OCI-M2 (cell line): ENCODE results near the gene SPACA6.
"Not testable (repeated sequence)": the region's sequence is repeated elsewhere in the genome, so short reads cannot be mapped to it uniquely, and the experiment has no call there.

Source experiments
- DNase-seq: peaks from one replicate; lab custom pipeline; 2025; ENCODE audit not compliant: unreplicated experiment; lab: John Stamatoyannopoulos, UW

Gene SPACA6

DNA sequence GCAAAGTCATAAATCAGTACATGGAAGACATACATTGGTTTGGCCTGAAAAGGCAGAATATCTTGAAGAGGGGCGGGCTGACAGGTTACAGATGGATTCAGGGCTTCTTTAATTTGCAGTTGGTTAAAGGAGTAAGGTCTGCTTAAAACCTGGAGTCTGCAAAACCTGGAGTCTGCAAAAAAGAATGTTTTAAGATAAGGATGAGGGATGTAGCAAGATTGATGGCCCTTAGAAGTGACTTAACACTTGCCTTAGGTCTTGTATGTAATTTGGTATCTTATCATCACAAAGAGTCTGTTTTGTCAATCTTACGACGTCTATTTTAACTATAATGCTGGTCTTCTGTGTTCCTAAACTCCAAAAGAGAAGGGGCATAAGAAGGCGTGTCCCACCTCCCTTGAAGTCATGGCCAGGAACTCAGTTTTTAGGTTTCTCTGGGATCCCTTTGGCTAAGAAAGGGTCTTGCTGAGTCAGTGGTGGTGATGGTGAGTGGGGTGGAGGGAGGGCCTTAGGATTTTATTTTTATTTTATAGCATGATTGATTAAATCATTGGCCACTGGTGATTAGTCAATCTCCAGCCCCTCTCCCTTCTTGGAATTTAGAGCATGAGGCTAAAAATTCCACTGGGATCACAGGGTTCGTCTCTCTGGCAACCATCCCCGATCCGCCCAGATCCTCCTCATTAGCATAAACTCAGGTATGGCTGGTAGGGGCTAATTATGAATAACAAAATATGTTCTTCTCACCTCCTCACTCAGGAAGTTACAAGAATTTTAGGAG, 40.8 kb downstream of the SPACA6 start:
- no peak for DNase-seq

DNA sequence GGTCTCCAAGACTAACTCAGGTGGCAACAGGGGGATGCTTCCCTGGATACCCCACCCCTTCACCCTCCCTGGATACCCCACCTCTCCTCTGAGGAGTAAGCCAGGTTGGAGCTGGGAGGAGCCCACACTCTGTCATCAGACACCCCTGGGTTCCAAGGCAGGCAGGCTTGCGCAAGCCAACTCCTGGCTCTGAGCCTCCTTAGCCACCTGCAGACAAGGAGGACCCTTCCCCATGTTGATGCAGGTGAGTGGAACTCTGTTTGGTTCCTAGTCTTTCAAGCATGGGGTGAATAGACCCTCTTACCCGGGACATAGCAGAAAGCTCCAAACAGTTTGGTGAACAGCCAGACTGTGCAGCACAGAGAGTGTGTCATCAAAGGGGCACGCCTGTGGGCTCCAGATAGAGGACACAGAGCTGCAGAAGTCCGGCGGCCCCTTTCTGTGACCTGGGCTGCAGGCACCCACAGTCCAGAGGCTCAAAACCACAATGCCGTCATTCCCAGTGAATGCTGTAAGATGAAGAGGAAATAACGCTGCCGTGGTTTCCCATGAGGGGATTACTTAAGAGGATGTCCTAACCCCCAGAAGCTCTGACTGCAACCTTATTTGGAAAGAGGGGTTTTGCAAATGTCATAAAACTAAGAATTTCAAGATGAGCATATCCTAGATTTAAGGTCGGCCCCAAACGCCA, 42.8 kb downstream of the SPACA6 start:
- DNase-seq, result no peak

DNA sequence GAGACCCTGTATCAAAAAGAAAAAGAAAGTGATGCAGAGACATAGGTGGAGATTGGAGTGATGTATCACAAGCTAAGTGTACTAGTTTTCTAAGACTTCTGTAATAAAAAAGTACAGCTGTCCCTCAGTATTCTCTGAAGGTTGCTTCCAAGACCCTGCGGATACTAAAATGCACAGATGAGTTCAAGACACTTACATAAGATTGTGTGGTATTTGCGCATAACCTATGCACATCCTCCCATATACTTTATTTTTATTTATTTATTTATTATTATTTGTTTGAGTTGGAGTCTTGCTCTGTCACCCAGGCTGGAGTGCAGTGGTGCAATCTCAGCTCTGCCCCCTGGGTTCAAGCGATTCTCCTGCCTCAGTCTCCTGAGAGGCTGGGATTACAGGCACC, 44.3 kb downstream of the SPACA6 start:
- DNase-seq, result no peak

DNA sequence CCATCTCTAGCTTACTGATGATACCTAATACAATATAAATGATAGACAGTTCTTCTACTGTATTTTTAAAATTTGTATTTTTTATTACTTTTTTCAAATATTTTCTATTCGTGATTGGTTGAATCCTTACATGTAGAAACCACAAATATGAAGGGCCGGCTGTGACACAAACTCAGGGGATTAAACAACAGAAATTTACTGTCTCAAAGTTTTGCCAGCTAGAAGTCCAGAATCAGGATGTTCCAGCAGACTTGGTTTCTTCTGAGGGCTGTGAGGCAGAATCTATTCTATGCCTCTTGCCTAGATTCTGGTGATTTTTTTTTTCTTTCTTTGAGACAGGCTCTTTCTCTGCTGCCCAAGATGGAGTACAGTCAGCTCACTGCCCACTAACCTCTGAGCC, 44.8 kb downstream of the SPACA6 start:
- no peak for DNase-seq

DNA sequence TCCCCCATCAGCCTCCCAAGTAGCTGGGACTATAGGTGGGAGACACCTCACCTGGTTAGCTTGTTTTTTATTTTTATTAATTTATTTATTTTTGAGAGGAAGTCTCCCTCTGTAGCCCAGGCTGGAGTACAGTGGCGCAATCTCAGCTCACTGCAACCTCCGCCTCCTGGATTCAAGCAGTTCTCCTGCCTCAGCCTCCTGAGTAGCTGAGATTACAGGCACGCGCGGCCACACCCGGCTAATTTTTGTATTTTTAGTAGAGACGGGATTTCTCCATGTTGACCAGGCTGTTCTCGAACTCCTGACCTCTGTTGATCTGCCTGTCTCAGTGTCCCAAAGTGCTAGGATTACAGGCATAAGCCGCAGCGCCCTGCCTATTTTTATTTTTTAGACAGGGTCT, 45.4 kb downstream of the SPACA6 start:
- not testable (repeated sequence) for DNase-seq

DNA sequence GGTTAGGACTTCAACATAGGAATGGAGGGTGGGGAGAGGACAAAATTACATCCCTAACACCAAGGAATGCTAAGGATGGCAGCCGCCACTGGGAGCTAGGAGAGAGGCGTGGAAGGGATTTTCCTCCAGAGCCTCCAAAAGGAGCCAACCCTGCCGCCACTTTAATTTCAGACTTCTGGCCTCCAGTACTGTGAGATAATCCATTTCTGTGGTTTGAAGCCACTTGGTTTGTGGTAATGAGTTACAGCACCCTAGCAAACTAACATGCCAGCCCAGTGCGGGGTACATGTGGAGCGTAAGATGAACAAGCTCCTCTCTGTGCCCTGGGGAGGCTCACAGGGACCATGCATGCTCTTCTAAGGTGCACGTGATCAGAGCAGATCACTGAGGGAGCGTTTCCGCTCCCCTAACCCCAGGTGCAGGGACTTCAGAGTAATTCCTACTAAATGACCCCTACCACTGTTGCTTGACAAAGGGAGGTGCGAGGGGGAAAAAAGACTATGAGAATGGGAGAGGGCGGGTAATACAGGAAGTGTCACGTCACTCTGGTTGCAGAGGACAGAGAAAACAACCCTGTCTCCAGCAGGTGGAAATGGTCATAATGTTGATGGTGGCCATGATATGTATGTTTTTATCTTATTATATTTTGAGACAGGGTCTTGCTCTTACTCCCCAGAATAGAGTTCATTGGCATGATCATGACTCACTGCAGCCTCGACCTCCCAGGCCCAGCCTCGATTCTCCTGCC, 46.5 kb downstream of the SPACA6 start:
- DNase-seq, result no peak

DNA sequence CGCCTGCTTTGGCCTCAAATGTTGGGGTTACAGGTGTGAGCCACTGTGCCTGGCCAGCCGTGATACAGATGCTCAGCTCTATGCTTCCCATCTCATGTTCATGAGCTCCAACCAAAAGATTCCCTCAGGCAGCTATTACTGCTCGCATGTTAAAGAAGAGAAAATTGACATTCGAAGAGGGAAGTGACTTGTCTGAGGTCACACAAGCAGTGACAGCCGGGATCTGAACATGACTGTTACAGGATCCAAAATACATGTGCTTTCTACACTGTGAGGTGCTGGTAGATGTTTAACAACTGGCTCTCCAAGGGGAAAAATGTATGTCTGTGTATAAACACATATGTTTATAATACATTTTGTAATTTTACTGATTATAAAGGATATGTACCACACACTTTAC, 47.2 kb downstream of the SPACA6 start:
- DNase-seq, result no peak

DNA sequence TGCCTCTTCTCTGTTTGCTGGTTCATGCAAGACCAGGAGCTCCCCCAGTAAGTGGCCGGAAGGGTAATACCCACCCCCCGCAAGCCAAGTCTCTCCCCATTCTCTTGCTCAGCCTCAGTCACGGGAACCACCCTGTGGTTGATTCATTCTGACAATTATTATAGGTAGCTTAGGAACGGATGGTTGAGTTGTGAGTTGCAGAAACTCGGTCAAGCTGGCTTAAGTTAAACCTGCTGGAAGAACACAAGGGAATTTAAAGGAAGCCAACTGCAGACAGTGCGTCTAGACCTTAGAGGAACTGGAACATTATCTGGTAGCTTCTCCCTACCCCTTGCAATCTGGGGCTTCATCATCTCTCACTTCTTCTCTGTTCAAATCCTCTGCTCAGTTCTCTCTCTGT, 49.7 kb downstream of the SPACA6 start:
- DNase-seq, result no peak

DNA sequence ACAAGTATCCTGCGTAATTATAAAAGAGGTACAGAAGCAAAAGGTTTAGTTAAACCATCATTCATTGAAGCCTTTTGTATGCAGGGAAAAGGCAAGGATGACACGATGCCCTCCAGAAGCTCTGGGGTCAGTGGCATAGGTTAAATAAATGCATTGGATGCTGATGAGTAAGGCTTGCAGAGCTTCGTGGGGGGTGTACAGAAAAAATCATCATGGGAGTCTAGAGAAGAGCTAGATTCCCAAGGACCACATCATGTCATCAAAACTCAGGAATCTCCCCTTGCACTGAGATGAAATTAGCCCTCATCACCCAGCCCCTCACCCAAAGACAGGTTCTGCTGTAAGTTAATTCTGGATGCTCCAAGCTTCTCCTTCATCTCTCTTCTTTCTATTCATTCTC, 50.3 kb downstream of the SPACA6 start:
- no peak for DNase-seq

DNA sequence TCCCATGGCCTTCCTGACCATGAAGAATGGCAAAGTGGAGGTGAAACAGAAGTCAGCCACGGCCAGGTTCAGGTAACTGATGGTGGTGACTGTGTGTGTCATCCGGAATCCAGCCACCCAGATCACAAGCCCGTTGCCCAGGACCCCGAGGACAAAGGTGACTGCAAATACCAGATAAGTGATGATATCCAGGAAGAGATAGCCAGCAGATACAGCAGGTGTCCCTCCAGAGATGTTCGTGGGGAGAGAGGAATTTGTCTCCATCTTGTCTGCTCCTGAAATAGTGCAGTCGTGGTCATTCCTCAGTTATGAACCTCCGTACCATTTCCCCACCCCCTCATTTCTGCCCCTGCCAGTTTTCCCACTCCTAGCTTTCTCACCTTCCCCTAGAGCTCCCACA, 53.6 kb downstream of the SPACA6 start:
- DNase-seq, result no peak

DNA sequence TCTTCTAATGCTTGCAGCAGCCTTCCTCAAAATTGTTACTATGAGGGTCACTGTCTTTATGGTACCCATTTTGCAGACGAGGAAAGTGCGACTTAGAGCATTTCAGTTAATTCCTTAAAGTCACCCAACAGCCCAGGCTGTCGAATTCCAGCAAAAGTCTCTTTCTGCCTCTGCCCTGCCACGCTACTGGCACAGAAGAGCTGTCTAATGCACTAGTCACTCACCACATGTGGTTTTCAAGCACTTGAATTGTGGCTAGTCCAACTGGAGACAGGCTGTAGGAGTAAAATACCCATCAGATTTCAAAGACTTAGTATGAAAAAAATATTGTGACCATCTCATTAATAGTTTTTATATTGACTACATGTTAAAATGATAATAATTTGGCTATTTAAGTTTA, 56.8 kb downstream of the SPACA6 start:
- no peak for DNase-seq

DNA sequence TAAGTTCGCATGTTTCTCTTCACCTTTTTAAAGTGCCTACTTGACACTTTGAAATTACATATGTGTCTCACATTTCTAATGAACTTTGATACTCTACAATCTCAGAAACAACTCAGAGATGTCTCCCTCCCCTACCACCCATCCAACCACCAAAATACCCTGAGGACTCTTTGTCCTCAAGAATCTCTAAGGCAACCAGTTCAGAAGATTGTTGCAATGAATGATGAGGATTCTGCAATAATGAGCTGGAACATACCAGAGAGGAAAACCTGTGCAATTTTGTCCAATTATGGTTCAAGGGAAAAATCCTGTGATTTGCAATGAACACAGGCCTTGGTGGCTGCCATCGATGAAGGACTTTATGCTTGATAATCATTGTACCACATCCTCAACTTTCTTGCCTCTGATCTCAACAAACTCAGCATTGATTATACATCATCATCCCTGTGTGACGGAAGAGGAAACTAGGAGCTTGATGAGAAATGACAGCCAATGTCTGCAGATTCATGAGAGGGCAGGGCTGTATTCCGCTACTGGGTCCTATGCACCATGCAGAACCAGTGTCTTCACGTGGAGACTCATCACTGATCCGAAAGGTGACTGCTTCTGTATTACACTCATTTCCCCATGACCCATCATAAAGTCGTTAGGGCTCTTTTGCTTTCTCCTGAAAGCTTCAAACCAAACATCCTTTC, 57.4 kb downstream of the SPACA6 start:
- DNase-seq, result no peak

DNA sequence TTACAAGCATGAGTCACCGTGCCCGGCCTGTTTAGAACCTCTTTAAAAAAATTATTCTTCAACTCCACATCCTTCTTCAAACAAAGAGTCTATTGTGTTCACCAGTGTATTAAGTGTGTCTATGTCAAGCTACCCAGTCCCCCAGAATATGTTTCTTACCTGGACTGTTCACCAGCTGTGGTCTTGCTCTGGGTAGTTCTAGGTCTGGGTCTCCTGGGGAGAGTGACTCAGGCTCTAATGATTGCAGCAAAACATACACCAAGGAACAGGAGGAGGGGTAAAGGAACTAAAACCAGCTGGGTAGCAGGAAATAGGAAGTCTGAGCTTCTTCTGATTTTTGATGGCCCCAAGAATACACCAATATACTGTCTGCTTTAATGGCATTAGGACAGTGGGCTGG, 58.5 kb downstream of the SPACA6 start, which contains the start of gene FPR1:
Gene FPR1, minus strand, starts transcription at position 224 of the 400 bp plus-strand sequence. CDS start 4,884 bp downstream, outside the sequence.
- no peak for DNase-seq

DNA sequence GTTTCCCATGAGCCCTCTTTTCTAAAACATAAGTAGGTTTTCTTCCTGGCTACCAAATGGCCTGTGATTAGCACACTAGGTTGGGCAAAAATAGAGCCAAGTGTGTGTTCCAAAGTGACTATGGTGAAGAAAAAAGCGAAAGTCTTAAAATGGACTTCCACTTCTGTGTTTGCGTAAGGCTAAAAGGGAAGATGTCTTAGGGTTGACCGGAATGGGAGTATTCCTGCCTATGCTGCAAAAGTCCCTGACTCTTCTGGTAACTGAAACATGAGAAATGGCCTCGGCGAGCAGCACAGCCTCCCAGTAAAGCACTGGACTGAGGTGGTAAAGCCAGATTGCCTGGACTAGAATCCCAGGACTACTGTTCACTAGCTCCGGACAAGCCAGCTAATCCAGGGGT, 61.0 kb downstream of the SPACA6 start:
- no peak for DNase-seq

DNA sequence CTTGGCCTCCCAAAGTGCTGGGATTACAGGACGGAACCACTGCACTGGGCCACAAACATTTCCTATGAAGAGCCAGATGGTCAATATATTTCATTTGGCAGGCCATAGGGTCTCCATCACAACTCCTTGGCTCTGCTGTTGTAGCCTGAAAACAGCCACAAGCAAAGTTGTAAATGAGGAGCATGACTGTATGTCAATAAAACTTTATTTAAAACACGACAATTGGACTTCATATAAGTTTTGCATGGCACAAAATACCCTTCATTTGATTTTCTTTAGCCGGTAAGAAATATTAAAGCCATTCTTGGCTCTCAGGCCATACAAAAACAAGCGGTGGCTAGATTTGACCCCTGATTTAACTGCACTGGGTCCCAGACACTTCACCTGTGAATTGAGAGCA, 61.6 kb downstream of the SPACA6 start:
- no peak for DNase-seq
